Measurements from ENCODE around the gene LY6G6C. TPM values are rescaled to one million over a fixed set of nuclear protein-coding genes. Genes with fewer than 3 reads are reported as not detected.

LY6G6C gene
- total and polyA plus RNA-seq, 2 of the 13 experiments (the other 11 are each of a cell fraction or from before 2014, with no cell fraction given): 0.15 TPM; not detected in 1

- Histone ChIP-seq H3K36me3 (replicated peaks in 1 of 2; ENCODE audit: control insufficient read depth in 1 of 2, insufficient read depth in 2 of 2, low read length in 2 of 2) (no peaks in the 10 kb centered on the region), H3K79me2 (ENCODE audit: insufficient read depth, low read length) (no peaks in the 10 kb centered on the region), H3K27ac (ENCODE audit: extremely low read length, insufficient read depth, low read length) (no peak overlapping the region), H3K4me2 (ENCODE audit: low read depth, low read length) (no peak overlapping the region), H3K4me3 (replicated peaks in 1 of 3; ENCODE audit: insufficient read depth in 1 of 3, low read depth in 2 of 3, low read length in 3 of 3) (no peak overlapping the region), H2AFZ (ENCODE audit: low read length) (no peak overlapping the region), H3K9ac (ENCODE audit: insufficient read depth, low read depth, low read length) (no peak overlapping the region), H3K4me1 (ENCODE audit: insufficient read depth, low read length) (peaks cover 49% of the 10 kb centered on the region), H3K9me3 (ENCODE audit: low read length) (no peaks in the 10 kb centered on the region), H3K27me3 (ENCODE audit: control insufficient read depth in 1 of 2, insufficient read depth in 2 of 2, low read length in 2 of 2) (no peaks in the 10 kb centered on the region), H4K20me1 (ENCODE audit: insufficient read depth, low read length) (no peaks in the 10 kb centered on the region)
- no peak for FAIRE-seq
- intact Hi-C loops (cut with micrococcal nuclease; ENCODE audit: unreplicated experiment): no loop called here
- TF ChIP-seq SRSF9 (IDR thresholded peaks at IDR 0.05; ENCODE audit: borderline replicate concordance, insufficient read depth, low read depth, low read length, poor library complexity, severe bottlenecking) (no peak), ZNF772 (CRISPR knock-in tag; IDR thresholded peaks at IDR 0.05) (no peak), MYC (CRISPR knock-in tag; IDR thresholded peaks at IDR 0.05; ENCODE audit: borderline replicate concordance) (no peak), ZNF441 (CRISPR knock-in tag; IDR thresholded peaks at IDR 0.05; ENCODE audit: borderline replicate concordance) (no peak), ZZZ3 (CRISPR knock-in tag; IDR thresholded peaks at IDR 0.05; ENCODE audit: borderline replicate concordance) (no peak), SUZ12 (IDR thresholded peaks at IDR 0.05; ENCODE audit: low read depth, low read length) (no peak), TEAD3 (CRISPR knock-in tag; optimal IDR thresholded peaks at IDR 0.05; ENCODE audit: borderline replicate concordance) (peak; percentile 15), USF2 (IDR thresholded peaks at IDR 0.05; ENCODE audit: low read depth, low read length) (no peak), USF2 (CRISPR knock-in tag; IDR thresholded peaks at IDR 0.05; ENCODE audit: borderline replicate concordance) (no peak), SALL1 (CRISPR knock-in tag; IDR thresholded peaks at IDR 0.05) (0 out of 2 replicates have a peak, but pooled peaks have one; percentile 23), BHLHE40 (IDR thresholded peaks at IDR 0.05; ENCODE audit: low read length) (no peak), RXRA (CRISPR knock-in tag; IDR thresholded peaks at IDR 0.05) (0 out of 2 replicates have a peak, but pooled peaks have one; percentile 26), TSC22D2 (CRISPR knock-in tag; IDR thresholded peaks at IDR 0.05; ENCODE audit: borderline replicate concordance) (no peak), ZNF564 (CRISPR knock-in tag; IDR thresholded peaks at IDR 0.05) (no peak), ZMAT3 (CRISPR knock-in tag; conservative IDR thresholded peaks at IDR 0.05) (no peak)
- TF ChIP-seq, protein P1, sequence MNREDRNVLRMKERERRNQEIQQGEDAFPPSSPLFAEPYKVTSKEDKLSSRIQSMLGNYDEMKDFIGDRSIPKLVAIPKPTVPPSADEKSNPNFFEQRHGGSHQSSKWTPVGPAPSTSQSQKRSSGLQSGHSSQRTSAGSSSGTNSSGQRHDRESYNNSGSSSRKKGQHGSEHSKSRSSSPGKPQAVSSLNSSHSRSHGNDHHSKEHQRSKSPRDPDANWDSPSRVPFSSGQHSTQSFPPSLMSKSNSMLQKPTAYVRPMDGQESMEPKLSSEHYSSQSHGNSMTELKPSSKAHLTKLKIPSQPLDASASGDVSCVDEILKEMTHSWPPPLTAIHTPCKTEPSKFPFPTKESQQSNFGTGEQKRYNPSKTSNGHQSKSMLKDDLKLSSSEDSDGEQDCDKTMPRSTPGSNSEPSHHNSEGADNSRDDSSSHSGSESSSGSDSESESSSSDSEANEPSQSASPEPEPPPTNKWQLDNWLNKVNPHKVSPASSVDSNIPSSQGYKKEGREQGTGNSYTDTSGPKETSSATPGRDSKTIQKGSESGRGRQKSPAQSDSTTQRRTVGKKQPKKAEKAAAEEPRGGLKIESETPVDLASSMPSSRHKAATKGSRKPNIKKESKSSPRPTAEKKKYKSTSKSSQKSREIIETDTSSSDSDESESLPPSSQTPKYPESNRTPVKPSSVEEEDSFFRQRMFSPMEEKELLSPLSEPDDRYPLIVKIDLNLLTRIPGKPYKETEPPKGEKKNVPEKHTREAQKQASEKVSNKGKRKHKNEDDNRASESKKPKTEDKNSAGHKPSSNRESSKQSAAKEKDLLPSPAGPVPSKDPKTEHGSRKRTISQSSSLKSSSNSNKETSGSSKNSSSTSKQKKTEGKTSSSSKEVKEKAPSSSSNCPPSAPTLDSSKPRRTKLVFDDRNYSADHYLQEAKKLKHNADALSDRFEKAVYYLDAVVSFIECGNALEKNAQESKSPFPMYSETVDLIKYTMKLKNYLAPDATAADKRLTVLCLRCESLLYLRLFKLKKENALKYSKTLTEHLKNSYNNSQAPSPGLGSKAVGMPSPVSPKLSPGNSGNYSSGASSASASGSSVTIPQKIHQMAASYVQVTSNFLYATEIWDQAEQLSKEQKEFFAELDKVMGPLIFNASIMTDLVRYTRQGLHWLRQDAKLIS (CRISPR knock-in tag; IDR thresholded peaks at IDR 0.05): no peak
- TF ChIP-seq, protein P2, sequence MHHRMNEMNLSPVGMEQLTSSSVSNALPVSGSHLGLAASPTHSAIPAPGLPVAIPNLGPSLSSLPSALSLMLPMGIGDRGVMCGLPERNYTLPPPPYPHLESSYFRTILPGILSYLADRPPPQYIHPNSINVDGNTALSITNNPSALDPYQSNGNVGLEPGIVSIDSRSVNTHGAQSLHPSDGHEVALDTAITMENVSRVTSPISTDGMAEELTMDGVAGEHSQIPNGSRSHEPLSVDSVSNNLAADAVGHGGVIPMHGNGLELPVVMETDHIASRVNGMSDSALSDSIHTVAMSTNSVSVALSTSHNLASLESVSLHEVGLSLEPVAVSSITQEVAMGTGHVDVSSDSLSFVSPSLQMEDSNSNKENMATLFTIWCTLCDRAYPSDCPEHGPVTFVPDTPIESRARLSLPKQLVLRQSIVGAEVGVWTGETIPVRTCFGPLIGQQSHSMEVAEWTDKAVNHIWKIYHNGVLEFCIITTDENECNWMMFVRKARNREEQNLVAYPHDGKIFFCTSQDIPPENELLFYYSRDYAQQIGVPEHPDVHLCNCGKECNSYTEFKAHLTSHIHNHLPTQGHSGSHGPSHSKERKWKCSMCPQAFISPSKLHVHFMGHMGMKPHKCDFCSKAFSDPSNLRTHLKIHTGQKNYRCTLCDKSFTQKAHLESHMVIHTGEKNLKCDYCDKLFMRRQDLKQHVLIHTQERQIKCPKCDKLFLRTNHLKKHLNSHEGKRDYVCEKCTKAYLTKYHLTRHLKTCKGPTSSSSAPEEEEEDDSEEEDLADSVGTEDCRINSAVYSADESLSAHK (CRISPR knock-in tag; IDR thresholded peaks at IDR 0.05; ENCODE audit: borderline replicate concordance): no peak
- ChIA-PET POLR2A (interaction anchor here (0.7 to 2.3 kb wide), 13 partner anchors 10 to 116 kb away, joined by 3 to 172 read pairs (median 10); partner anchors contain the start of genes BAG6, CLIC1, DDAH2 and HSPA1A), CTCF (ENCODE audit: low intra/inter-chr PET ratio, low total read pairs) (no interaction called here)
- ATAC-seq: no peak
- in situ Hi-C loops (cut with HindIII; ENCODE audit: extremely low pct_ligation_motif_present, low pct_unique_long_range_greater_than_20kb): loop anchor here (5.0 kb wide), 2 partner anchors 35 to 85 kb away; partner anchors contain the start of gene LY6G5C
- no TSS peak for BruUV-seq (replicated peaks)
- 72% methylated on average over 6 of the region's 6 CpGs for WGBS (ENCODE audit: low lambda C conversion rate)
- no peak for DNase-seq (ENCODE audit: low spot score)
These were observed 45.6 kb upstream of the LY6G6C start for GRCh38 chr6:31767096-31767645.

Measured in HepG2 (cell line).